HepG2 (cell line): ENCODE results near the gene PKP3. TPM values are rescaled to one million over a fixed set of nuclear protein-coding genes. Genes with fewer than 3 reads are reported as not detected.

ENCODE experiments used
- ATRX ChIP-seq: sonication (generic); formaldehyde crosslinking; IDR thresholded peaks from 2 replicates; pipeline ENCODE4 v1.4.0; 2020; ENCODE audit warnings: missing genetic modification reagents, borderline replicate concordance
- HMG20B ChIP-seq: conservative IDR thresholded peaks from 2 replicates; pipeline ENCODE4 v1.6.1; 2016; ENCODE audit warnings: missing genetic modification reagents, missing compliant biosample characterization
- NFKBIZ ChIP-seq: IDR thresholded peaks from 2 replicates; pipeline ENCODE4 v1.6.1; 2018; ENCODE audit warnings: missing genetic modification reagents, missing compliant biosample characterization
- PHB2 ChIP-seq: fragments of 450-650 bp; IDR thresholded peaks from 2 replicates; pipeline ENCODE4 v1.6.1; 2018; ENCODE audit not compliant: partially characterized antibody
- XRCC5 ChIP-seq: fragments of 200-400 bp; formaldehyde crosslinking; optimal IDR thresholded peaks from 2 replicates; pipeline ENCODE3; 2017; ENCODE audit warnings: mild to moderate bottlenecking, low read length
- ZBTB10 ChIP-seq: sonication (generic); formaldehyde crosslinking; IDR thresholded peaks from 2 replicates; pipeline ENCODE4 v1.4.0; 2020; ENCODE audit warnings: missing genetic modification reagents, borderline replicate concordance
- ZNF124 ChIP-seq: sonication (generic); formaldehyde crosslinking; IDR thresholded peaks from 2 replicates; pipeline ENCODE4 v1.4.0; 2020; ENCODE audit warnings: missing genetic modification reagents
- ZNF713 ChIP-seq: sonication (generic); formaldehyde crosslinking; IDR thresholded peaks from 2 replicates; pipeline ENCODE4 v1.4.0; 2020; ENCODE audit warnings: mild to moderate bottlenecking, missing genetic modification reagents
- ZNF740 ChIP-seq: sonication (generic); formaldehyde crosslinking; IDR thresholded peaks from 2 replicates; pipeline ENCODE4 v1.4.0; 2020; ENCODE audit warnings: missing genetic modification reagents
- polyA plus RNA-seq, 8 experiments: library from polyadenylated mRNA; depleted of rRNA in 3 of 8; stranded (reverse) in 7 of 8; unstranded in 1 of 8; fragments of >200 nt; fragmentation: Illumina TruSeq in 4 of 8; extraction: Trizol in 4 of 8; gene quantifications; 2 replicates each; pipeline versions ENCODE4 v1.2.1 to v1.2.3, GENCODE V29; 2011 to 2016; ENCODE audit warnings: low read depth in 4 of 8, missing spikeins in 1 of 8, mixed read lengths in 1 of 8; ENCODE audit not compliant: insufficient read depth in 1 of 8
- total RNA-seq, 5 experiments: library from RNA; depleted of rRNA; stranded (reverse); fragments of >200 nt; fragmentation: Illumina TruSeq; extraction: Trizol; gene quantifications; 2 replicates each; pipeline ENCODE4 v1.2.3, GENCODE V29; 2016; ENCODE audit warnings: low read depth in 1 of 5
- TF ChIP-seq, protein P1 (sequence below), 2 experiments: sonication (generic) in 1 of 2; formaldehyde crosslinking in 1 of 2; IDR thresholded peaks; 2 replicates each; pipeline versions ENCODE4 v1.4.0 to v1.6.1; 2016 to 2020; ENCODE audit warnings: borderline replicate concordance in 1 of 2, low read depth in 1 of 2, mild to moderate bottlenecking in 1 of 2, missing genetic modification reagents in 1 of 2
- TF ChIP-seq, protein P2 (sequence below): sonication (generic); formaldehyde crosslinking; IDR thresholded peaks from 2 replicates; pipeline ENCODE4 v1.9.0; 2022; ENCODE audit warnings: missing genetic modification reagents, mild to moderate bottlenecking, borderline replicate concordance
- TF ChIP-seq, protein P3 (sequence below): sonication (generic); formaldehyde crosslinking; IDR thresholded peaks from 2 replicates; pipeline ENCODE4 v1.4.0; 2020; ENCODE audit warnings: mild to moderate bottlenecking, missing genetic modification reagents
- TF ChIP-seq, protein P4 (sequence below): sonication (generic); formaldehyde crosslinking; IDR thresholded peaks from 2 replicates; pipeline ENCODE4 v1.4.0; 2020; ENCODE audit warnings: missing genetic modification reagents, mild to moderate bottlenecking, borderline replicate concordance

The PKP3 gene
- total and polyA plus RNA-seq, 2 of the 13 experiments (the other 11 are each of a cell fraction or from before 2014, with no cell fraction given): 18.0 to 28.7 TPM

GRCh38 chr11:355581-356458, 38.2 kb upstream of the PKP3 start (continued):
- TF ChIP-seq, protein P1, sequence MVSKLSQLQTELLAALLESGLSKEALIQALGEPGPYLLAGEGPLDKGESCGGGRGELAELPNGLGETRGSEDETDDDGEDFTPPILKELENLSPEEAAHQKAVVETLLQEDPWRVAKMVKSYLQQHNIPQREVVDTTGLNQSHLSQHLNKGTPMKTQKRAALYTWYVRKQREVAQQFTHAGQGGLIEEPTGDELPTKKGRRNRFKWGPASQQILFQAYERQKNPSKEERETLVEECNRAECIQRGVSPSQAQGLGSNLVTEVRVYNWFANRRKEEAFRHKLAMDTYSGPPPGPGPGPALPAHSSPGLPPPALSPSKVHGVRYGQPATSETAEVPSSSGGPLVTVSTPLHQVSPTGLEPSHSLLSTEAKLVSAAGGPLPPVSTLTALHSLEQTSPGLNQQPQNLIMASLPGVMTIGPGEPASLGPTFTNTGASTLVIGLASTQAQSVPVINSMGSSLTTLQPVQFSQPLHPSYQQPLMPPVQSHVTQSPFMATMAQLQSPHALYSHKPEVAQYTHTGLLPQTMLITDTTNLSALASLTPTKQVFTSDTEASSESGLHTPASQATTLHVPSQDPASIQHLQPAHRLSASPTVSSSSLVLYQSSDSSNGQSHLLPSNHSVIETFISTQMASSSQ (IDR thresholded peaks at IDR 0.05; ENCODE audit: low read depth): no peak
- TF ChIP-seq, protein P1 (CRISPR knock-in tag; IDR thresholded peaks at IDR 0.05; ENCODE audit: borderline replicate concordance): peak; percentile 72; the same call in 1 of the 2 replicates
- TF ChIP-seq ZNF124 (CRISPR knock-in tag) (peak; percentile 51), PHB2 (no peak), XRCC5 (peak; percentile 58), ZNF740 (CRISPR knock-in tag) (peak; percentile 96), NFKBIZ (CRISPR knock-in tag) (peak; percentile 46; the same call in 1 of the 2 replicates), HMG20B (CRISPR knock-in tag) (no peak), ATRX (CRISPR knock-in tag) (no peak), ZBTB10 (peak; percentile 90; the same call in 1 of the 2 replicates), ZNF713 (CRISPR knock-in tag) (no peak)
- TF ChIP-seq, protein P2, sequence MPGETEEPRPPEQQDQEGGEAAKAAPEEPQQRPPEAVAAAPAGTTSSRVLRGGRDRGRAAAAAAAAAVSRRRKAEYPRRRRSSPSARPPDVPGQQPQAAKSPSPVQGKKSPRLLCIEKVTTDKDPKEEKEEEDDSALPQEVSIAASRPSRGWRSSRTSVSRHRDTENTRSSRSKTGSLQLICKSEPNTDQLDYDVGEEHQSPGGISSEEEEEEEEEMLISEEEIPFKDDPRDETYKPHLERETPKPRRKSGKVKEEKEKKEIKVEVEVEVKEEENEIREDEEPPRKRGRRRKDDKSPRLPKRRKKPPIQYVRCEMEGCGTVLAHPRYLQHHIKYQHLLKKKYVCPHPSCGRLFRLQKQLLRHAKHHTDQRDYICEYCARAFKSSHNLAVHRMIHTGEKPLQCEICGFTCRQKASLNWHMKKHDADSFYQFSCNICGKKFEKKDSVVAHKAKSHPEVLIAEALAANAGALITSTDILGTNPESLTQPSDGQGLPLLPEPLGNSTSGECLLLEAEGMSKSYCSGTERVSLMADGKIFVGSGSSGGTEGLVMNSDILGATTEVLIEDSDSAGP: peak; percentile 77
- TF ChIP-seq, protein P3, sequence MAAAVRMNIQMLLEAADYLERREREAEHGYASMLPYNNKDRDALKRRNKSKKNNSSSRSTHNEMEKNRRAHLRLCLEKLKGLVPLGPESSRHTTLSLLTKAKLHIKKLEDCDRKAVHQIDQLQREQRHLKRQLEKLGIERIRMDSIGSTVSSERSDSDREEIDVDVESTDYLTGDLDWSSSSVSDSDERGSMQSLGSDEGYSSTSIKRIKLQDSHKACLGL (CRISPR knock-in tag): 0 out of 2 replicates have a peak, but pooled peaks have one; percentile 57
- TF ChIP-seq, protein P4, sequence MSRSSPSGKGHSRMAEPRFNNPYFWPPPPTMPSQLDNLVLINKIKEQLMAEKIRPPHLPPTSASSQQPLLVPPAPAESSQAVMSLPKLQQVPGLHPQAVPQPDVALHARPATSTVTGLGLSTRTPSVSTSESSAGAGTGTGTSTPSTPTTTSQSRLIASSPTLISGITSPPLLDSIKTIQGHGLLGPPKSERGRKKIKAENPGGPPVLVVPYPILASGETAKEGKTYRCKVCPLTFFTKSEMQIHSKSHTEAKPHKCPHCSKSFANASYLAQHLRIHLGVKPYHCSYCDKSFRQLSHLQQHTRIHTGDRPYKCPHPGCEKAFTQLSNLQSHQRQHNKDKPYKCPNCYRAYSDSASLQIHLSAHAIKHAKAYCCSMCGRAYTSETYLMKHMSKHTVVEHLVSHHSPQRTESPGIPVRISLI: 0 out of 2 replicates have a peak, but pooled peaks have one; percentile 11
